ENCODE data around the gene NDUFB10.
"Not testable (repeated sequence)": the region's sequence is repeated elsewhere in the genome, so short reads cannot be mapped to it uniquely, and the experiment has no call there.

The NDUFB10 gene

DNA sequence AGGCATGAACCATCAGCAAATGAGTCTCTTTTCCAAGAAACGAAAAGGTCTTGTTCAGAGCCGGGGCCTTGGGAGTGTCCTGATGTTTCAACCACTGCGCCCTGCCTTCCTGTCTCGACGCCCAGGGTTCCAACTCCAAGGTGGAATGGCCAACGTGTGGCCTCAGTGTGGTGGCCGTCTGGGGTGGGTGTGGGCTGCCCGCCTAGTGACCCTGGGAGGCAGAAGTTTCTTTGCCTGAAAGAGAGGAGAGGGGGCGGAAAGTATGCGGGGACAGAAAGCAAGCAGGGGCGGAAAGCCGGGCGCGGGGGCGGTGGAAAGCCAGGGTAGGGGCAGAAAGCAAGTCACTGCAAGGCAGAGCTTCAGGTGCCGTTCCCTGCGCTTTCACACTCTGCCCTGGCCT lies 20.4 kb upstream of the NDUFB10 start:
- peaks cover 8% of the 10 kb centered on the region for H3K4me1 ChIP-seq (ENCODE audit: insufficient read depth, poor library complexity, severe bottlenecking)
- peaks cover 6% of the 10 kb centered on the region; the same call in 1 of the 2 replicates for H3K36me3 ChIP-seq (ENCODE audit: low read depth)
- H3K27ac ChIP-seq (ENCODE audit: poor library complexity, severe bottlenecking): no peak overlapping the region
- no peak overlapping the region for H3K4me3 ChIP-seq (ENCODE audit: severe bottlenecking)
- no peaks in the 10 kb centered on the region for H3K9me3 ChIP-seq (ENCODE audit: severe bottlenecking)
- no peaks in the 10 kb centered on the region for H3K27me3 ChIP-seq (ENCODE audit: insufficient read depth, poor library complexity, severe bottlenecking)
- no peak for ATAC-seq (ENCODE audit: low read depth)
- no peak for DNase-seq (ENCODE audit: low spot score)
- TF ChIP-seq, protein P1, sequence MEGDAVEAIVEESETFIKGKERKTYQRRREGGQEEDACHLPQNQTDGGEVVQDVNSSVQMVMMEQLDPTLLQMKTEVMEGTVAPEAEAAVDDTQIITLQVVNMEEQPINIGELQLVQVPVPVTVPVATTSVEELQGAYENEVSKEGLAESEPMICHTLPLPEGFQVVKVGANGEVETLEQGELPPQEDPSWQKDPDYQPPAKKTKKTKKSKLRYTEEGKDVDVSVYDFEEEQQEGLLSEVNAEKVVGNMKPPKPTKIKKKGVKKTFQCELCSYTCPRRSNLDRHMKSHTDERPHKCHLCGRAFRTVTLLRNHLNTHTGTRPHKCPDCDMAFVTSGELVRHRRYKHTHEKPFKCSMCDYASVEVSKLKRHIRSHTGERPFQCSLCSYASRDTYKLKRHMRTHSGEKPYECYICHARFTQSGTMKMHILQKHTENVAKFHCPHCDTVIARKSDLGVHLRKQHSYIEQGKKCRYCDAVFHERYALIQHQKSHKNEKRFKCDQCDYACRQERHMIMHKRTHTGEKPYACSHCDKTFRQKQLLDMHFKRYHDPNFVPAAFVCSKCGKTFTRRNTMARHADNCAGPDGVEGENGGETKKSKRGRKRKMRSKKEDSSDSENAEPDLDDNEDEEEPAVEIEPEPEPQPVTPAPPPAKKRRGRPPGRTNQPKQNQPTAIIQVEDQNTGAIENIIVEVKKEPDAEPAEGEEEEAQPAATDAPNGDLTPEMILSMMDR (IDR thresholded peaks at IDR 0.05; ENCODE audit: poor library complexity, severe bottlenecking): no peak

DNA sequence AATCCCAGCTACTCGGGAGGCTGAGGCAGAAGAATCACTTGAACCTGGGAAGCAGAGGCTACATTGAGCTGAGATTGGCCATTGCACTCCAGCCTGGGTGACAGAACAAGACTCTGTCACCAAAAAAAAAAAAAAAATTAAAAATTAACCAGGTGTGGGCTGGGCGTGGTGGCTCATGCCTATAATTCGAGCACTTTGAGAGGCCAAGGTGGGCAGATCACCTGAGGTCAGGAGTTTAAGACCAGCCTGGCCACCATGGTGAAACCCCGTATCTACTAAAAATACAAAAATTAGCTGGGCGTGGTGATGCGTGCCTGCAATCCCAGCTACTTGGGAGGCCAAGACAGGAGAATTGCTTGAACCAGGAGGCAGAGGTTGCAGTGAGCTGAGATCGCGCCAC lies 19.5 kb upstream of the NDUFB10 start:
- not testable (repeated sequence) for H3K36me3 ChIP-seq (ENCODE audit: low read depth); H3K4me3 ChIP-seq (ENCODE audit: severe bottlenecking); DNase-seq (ENCODE audit: low spot score); H3K4me1 ChIP-seq (ENCODE audit: insufficient read depth, poor library complexity, severe bottlenecking); H3K9me3 ChIP-seq (ENCODE audit: severe bottlenecking); ATAC-seq (ENCODE audit: low read depth); H3K27me3 ChIP-seq (ENCODE audit: insufficient read depth, poor library complexity, severe bottlenecking); H3K27ac ChIP-seq (ENCODE audit: poor library complexity, severe bottlenecking)

DNA sequence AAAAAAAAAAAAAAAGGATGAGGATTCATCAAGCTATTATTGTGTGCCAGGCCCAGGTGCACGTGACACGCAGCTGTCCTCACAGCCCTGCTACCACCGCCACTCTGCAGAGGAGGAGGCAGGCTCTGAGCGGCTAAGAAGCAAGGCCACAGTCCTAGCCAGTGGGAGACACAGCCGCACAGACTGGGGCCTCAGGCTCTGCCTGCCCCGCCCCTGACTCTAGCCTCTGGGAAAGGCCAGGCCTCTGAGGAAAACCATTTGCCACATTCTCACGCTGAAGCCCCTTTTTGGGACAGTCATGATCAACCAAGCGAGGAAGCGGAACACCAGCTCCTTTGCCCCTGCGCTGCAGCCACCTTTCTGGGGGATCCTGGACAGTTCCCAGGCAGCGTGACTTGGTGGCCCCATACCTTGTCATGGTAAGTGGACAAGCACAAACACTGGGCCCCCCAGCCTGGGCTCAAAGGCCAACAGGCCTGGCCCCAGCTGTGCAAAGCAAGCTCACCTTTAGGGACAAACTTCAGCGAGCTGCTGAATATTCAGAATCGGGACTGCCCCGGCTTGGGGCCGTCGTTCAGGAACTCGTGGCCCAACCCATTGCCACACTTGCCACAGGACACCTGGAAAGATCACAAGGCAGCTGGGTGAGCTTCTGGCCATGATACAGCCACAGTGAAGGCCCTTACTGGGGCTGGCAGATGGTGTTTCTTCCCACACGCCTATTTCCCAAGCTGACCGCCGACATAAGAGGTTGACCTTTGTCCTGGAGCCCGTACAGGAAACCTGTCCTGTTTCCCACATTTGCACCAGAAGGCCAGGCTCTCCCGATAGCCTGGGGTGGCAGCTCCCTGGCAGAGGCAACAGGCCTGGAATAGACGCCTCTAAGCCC lies 18.8 kb upstream of the NDUFB10 start:
- H3K36me3 ChIP-seq (ENCODE audit: low read depth): peaks cover 6% of the 10 kb centered on the region; the same call in 1 of the 2 replicates
- no peak overlapping the region for H3K27ac ChIP-seq (ENCODE audit: poor library complexity, severe bottlenecking)
- H3K4me3 ChIP-seq (ENCODE audit: severe bottlenecking): no peak overlapping the region

DNA sequence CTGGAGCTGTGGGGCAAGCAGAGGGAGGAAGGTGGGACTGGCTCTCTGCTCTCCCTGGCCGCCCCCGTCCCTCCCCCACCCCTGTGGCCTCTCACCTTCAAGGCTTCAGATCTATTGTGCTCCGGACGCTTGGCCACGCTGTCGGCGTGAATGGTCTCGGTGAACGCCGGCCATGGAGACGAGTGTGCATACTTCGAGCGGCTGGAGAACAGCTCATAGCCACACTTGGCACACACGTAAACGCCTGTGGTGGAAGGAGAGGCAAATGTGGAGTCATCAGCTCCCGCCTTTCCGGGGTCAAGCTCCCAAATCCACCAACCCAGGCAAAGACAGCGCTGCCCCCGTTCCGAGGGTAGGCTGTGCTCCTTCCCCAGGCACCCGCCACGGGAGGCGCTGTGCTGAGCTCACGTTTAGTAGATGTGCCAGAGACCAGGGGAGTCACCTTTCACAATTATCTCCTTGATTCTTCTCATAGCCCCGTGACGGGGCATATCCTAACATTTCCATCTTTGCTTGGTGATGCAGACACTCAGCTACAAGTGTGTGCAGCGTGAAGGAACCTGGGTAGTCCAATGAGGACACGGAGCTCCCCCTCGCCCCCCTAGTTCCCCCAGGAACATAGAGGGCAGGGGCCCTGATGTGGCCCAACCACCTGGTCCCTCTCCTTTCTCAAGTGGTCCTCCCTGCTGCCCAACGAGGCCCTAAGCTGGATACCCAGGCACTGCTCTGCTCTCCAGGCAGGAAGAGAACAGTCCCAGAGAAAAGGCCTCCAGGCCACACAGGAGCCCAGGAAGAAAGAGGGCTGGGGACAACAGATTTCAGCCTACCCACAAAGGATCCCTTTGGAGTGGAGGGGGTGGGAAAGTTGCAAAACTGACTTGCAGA lies 17.9 kb upstream of the NDUFB10 start:
- H3K4me1 ChIP-seq (ENCODE audit: insufficient read depth, poor library complexity, severe bottlenecking): peaks cover 10% of the 10 kb centered on the region
- DNase-seq (ENCODE audit: low spot score) (peak; percentile 40), ATAC-seq (ENCODE audit: low read depth) (no peak)
- H3K9me3 ChIP-seq (ENCODE audit: severe bottlenecking): no peaks in the 10 kb centered on the region
- H3K36me3 ChIP-seq (ENCODE audit: low read depth): peaks cover 6% of the 10 kb centered on the region; the same call in 1 of the 2 replicates
- H3K27ac ChIP-seq (ENCODE audit: poor library complexity, severe bottlenecking): peak overlapping the region; percentile 12
- no peaks in the 10 kb centered on the region for H3K27me3 ChIP-seq (ENCODE audit: insufficient read depth, poor library complexity, severe bottlenecking)
- TF ChIP-seq, protein P1 (IDR thresholded peaks at IDR 0.05; ENCODE audit: poor library complexity, severe bottlenecking): no peak
- no peak overlapping the region for H3K4me3 ChIP-seq (ENCODE audit: severe bottlenecking)

More for the DNA sequence above, 18.8 kb upstream of the NDUFB10 start:
- TF ChIP-seq, protein P1 (IDR thresholded peaks at IDR 0.05; ENCODE audit: poor library complexity, severe bottlenecking): no peak
- Histone ChIP-seq H3K27me3 (ENCODE audit: insufficient read depth, poor library complexity, severe bottlenecking) (no peaks in the 10 kb centered on the region), H3K4me1 (ENCODE audit: insufficient read depth, poor library complexity, severe bottlenecking) (peaks cover 10% of the 10 kb centered on the region), H3K9me3 (ENCODE audit: severe bottlenecking) (no peaks in the 10 kb centered on the region)
- no peak for ATAC-seq (ENCODE audit: low read depth)
- no peak for DNase-seq (ENCODE audit: low spot score)

DNA sequence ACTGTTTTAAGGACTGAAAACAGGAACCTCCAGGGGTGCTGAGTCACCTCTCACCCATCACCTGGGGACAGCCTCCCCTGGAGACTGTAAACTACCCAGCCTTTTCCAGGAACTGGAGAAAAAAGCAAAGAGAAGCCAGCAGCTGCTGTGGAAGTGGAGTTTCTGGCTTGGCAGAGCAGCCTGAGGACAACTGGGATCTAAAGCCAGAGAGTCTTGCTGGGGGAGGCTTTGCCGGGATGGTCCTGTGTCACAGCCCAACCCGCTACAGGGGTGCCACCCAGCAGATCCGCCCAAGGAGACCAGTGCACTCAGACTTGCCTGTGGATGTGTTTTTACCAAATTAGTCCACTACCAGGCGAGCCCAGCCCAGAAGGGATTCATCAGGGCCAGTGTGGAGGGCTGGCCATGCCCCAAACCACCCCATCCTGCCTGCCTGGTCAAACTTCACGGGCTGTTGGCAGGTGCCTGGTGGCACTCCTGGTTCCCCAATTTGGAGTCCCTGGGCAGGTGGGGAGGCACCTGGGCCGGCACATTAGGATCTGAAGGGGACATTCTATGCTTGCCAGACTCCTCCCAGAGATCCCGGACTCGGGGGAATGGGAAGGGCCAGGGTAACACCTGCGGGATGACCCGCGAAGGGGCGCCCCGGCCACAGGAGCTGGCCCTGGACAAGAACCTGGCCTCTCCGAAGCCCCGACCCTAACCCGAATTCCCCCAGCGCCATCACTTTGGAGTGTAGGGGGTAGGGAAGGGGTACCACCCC lies 17.1 kb upstream of the NDUFB10 start:
- TF ChIP-seq, protein P1 (IDR thresholded peaks at IDR 0.05; ENCODE audit: poor library complexity, severe bottlenecking): no peak
- ATAC-seq (ENCODE audit: low read depth) (no peak), DNase-seq (ENCODE audit: low spot score) (peak; percentile 57)
- H3K27ac ChIP-seq (ENCODE audit: poor library complexity, severe bottlenecking): peak overlapping the region; percentile 12
- H3K36me3 ChIP-seq (ENCODE audit: low read depth): peaks cover 6% of the 10 kb centered on the region; the same call in 1 of the 2 replicates
- peak overlapping the region; percentile 85 for H3K4me3 ChIP-seq (ENCODE audit: severe bottlenecking)
- H3K4me1 ChIP-seq (ENCODE audit: insufficient read depth, poor library complexity, severe bottlenecking): peaks cover 10% of the 10 kb centered on the region
- no peaks in the 10 kb centered on the region for H3K27me3 ChIP-seq (ENCODE audit: insufficient read depth, poor library complexity, severe bottlenecking)
- no peaks in the 10 kb centered on the region for H3K9me3 ChIP-seq (ENCODE audit: severe bottlenecking)

Measured in RWPE2 (cell line).